Measurements from ENCODE around the gene VIPAS39. TPM values are rescaled to one million over a fixed set of nuclear protein-coding genes. Genes with fewer than 3 reads are reported as not detected.

VIPAS39 gene
- total and polyA plus RNA-seq, 2 experiments from 2014 or later, result 16.1 to 24.5 TPM

- peak overlapping the region; percentile 71 for H3K4me3 ChIP-seq
- no peaks in the 10 kb centered on the region for H3K27me3 ChIP-seq
- peak overlapping the region; percentile 70 for H3K27ac ChIP-seq
- H3K9me3 ChIP-seq (ENCODE audit: low read depth), result no peaks in the 10 kb centered on the region
- peaks cover 6% of the 10 kb centered on the region for H3K4me1 ChIP-seq (ENCODE audit: low read depth)
- no peak for TF ChIP-seq CTCF (IDR thresholded peaks at IDR 0.05; ENCODE audit: low read depth, low read length)
- DNase-seq (ENCODE audit: low read depth in 1 of 2, low spot score in 1 of 2), result peak in 1 of 2 donors; percentile 61
- H3K36me3 ChIP-seq, result peaks cover 12% of the 10 kb centered on the region
These were observed 283 bp downstream of the VIPAS39 start for GRCh38 chr14:77457115-77457521.

DNA sequence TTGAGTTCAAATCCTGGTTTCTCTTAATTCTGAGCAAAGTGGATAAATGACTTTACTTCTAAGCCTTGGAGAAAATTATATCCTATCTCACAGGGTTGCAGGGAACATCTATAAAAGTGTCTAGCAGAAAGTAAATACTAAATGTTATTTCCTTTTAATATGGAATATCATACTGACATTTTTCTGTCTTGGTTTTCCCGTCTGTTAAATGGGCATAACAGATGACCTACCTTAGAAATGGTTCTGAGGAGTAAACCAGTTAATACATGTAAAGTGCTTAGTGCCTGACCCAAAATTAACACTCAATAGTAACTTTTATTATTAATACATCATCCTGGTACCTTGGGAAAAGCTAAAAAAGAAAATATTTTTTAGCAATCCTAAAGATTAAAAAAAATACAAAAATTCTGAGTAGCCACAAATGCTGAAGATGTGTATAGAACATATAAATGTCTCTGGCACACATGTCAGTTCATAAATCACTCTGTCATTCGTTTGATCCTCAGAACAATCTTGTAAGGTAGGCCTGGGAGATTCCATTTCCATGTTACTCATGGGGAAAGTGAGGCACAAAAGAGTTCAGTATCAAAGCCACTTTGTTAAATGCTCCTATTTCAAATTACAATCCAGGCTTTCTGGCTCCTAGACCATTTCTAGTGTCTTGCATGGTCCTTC is 1.3 kb downstream of the VIPAS39 start:
- peak overlapping the region; percentile 71 for H3K4me3 ChIP-seq

GRCh38 chr14:77442196-77442595 is 15.2 kb downstream of the VIPAS39 start:
- H3K27ac ChIP-seq, result no peak overlapping the region
- DNase-seq (ENCODE audit: low read depth in 1 of 2, low spot score in 1 of 2), result no peak
- no peaks in the 10 kb centered on the region for H3K27me3 ChIP-seq
- no peak overlapping the region for H3K4me3 ChIP-seq
- H3K36me3 ChIP-seq, result peaks cover 41% of the 10 kb centered on the region
- no peaks in the 10 kb centered on the region for H3K4me1 ChIP-seq (ENCODE audit: low read depth)
- no peaks in the 10 kb centered on the region for H3K9me3 ChIP-seq (ENCODE audit: low read depth)
- TF ChIP-seq CTCF (IDR thresholded peaks at IDR 0.05; ENCODE audit: low read depth, low read length), result no peak

More for the DNA sequence above, 1.3 kb downstream of the VIPAS39 start:
- no peak for DNase-seq (ENCODE audit: low read depth in 1 of 2, low spot score in 1 of 2)
- H3K36me3 ChIP-seq, result peaks cover 7% of the 10 kb centered on the region
- peak overlapping the region; percentile 70 for H3K27ac ChIP-seq
- peaks cover 6% of the 10 kb centered on the region for H3K4me1 ChIP-seq (ENCODE audit: low read depth)
- TF ChIP-seq CTCF (IDR thresholded peaks at IDR 0.05; ENCODE audit: low read depth, low read length), result no peak
- H3K9me3 ChIP-seq (ENCODE audit: low read depth), result no peaks in the 10 kb centered on the region
- H3K27me3 ChIP-seq, result no peaks in the 10 kb centered on the region

DNA sequence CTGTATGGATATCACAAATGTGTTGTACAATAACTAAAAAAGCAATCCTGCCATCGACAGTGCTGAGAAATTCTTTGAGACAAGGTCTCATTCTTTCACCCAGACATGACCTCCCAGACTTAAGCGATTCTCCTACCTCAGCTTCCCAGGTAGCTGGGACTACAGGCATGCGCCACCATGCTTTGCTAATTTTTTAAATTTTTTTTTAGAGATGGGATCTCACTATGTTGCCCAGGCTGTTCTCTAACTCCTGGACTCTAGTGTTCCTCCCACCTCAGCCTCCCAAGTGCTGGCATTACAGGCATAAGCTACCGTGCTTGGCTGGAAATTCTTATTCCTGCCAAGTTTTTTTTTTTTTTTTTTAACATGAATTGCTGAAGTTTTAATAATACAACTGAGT is 17.5 kb downstream of the VIPAS39 start:
- Histone ChIP-seq H3K27ac (no peak overlapping the region), H3K4me1 (ENCODE audit: low read depth) (no peaks in the 10 kb centered on the region), H3K27me3 (no peaks in the 10 kb centered on the region), H3K36me3 (peaks cover 45% of the 10 kb centered on the region), H3K9me3 (ENCODE audit: low read depth) (no peaks in the 10 kb centered on the region), H3K4me3 (no peak overlapping the region)
- DNase-seq (ENCODE audit: low read depth in 1 of 2, low spot score in 1 of 2), result no peak
- no peak for TF ChIP-seq CTCF (IDR thresholded peaks at IDR 0.05; ENCODE audit: low read depth, low read length)

GRCh38 chr14:77438596-77438995 is 18.8 kb downstream of the VIPAS39 start:
- Histone ChIP-seq H3K27ac (no peak overlapping the region), H3K9me3 (ENCODE audit: low read depth) (no peaks in the 10 kb centered on the region), H3K4me3 (no peak overlapping the region), H3K36me3 (peaks cover 52% of the 10 kb centered on the region), H3K27me3 (no peaks in the 10 kb centered on the region), H3K4me1 (ENCODE audit: low read depth) (no peaks in the 10 kb centered on the region)
- no peak for DNase-seq (ENCODE audit: low read depth in 1 of 2, low spot score in 1 of 2)
- TF ChIP-seq CTCF (IDR thresholded peaks at IDR 0.05; ENCODE audit: low read depth, low read length), result no peak
